Measurements from ENCODE around the gene SLC22A23.

GRCh38 chr6:3291987-3292386 is 164.9 kb downstream of the SLC22A23 start:
- TF ChIP-seq CTCF (IDR thresholded peaks at IDR 0.05): no peak
- peak in 1 of 2 donors; percentile 42 for TF ChIP-seq POLR2AphosphoS5 (IDR thresholded peaks at IDR 0.05)
- TF ChIP-seq EP300 (IDR thresholded peaks at IDR 0.05): peak in 1 of 4 donors; percentile 71
- no peak for TF ChIP-seq POLR2A (IDR thresholded peaks at IDR 0.05)
